ENCODE results near the gene DNMT3B.
"Not testable (repeated sequence)": the region's sequence is repeated elsewhere in the genome, so short reads cannot be mapped to it uniquely, and the experiment has no call there.

Gene DNMT3B

GRCh38 chr20:32763202-32764004 is 1.2 kb downstream of the DNMT3B start:
- no peak for DNase-seq (ENCODE audit: low spot score)

- peak; percentile 73 for DNase-seq (ENCODE audit: low spot score)
Observed at GRCh38 chr20:32764005-32764960, 2.1 kb downstream of the DNMT3B start.

- DNase-seq (ENCODE audit: low spot score): not testable (repeated sequence)
Observed at GRCh38 chr20:32765230-32765875, 3.2 kb downstream of the DNMT3B start.

GRCh38 chr20:32767418-32768198 is 5.4 kb downstream of the DNMT3B start:
- no peak for DNase-seq (ENCODE audit: low spot score)

- no peak for DNase-seq (ENCODE audit: low spot score)
Observed at GRCh38 chr20:32772046-32772445, 9.9 kb downstream of the DNMT3B start.

GRCh38 chr20:32773223-32773622 is 11.0 kb downstream of the DNMT3B start:
- no peak for DNase-seq (ENCODE audit: low spot score)

- DNase-seq (ENCODE audit: low spot score): no peak
Observed at GRCh38 chr20:32773855-32774254, 11.7 kb downstream of the DNMT3B start.

GRCh38 chr20:32775336-32775991 is 13.3 kb downstream of the DNMT3B start:
- no peak for DNase-seq (ENCODE audit: low spot score)

- DNase-seq (ENCODE audit: low spot score): no peak
Observed at GRCh38 chr20:32777177-32777956, 15.2 kb downstream of the DNMT3B start.

- DNase-seq (ENCODE audit: low spot score): peak; percentile 93
Observed at GRCh38 chr20:32779500-32780211, 17.5 kb downstream of the DNMT3B start.

GRCh38 chr20:32780278-32780677 is 18.1 kb downstream of the DNMT3B start:
- no peak for DNase-seq (ENCODE audit: low spot score)

GRCh38 chr20:32780749-32781655 is 18.8 kb downstream of the DNMT3B start:
- DNase-seq (ENCODE audit: low spot score): peak; percentile 70

- no peak for DNase-seq (ENCODE audit: low spot score)
Observed at GRCh38 chr20:32784369-32785080, 22.3 kb downstream of the DNMT3B start.

GRCh38 chr20:32786059-32786760 is 24.0 kb downstream of the DNMT3B start:
- no peak for DNase-seq (ENCODE audit: low spot score)

GRCh38 chr20:32787168-32787567 is 25.0 kb downstream of the DNMT3B start:
- DNase-seq (ENCODE audit: low spot score): no peak

GRCh38 chr20:32789896-32790750 is 27.9 kb downstream of the DNMT3B start:
- DNase-seq (ENCODE audit: low spot score): peak; percentile 77
